GM20431 (cell line): ENCODE results near the gene SLC39A7.

Experiments
- in situ Hi-C: fragments of 300-500 bp; cut with MseI, MboI; formaldehyde crosslinking; loops from one replicate; pipeline ENCODE4 v1.15.0; 2020; ENCODE audit warnings: low sequenced_read_pairs; ENCODE audit not compliant: unreplicated experiment

The SLC39A7 gene

GRCh38 chr6:33200219-33201146 lies at the start of gene SLC39A7, which contains the start of gene RXRB:
Gene SLC39A7 (plus strand): TSS chr6:33200867. CDS start chr6:33201246, 379 bp downstream.
Gene RXRB (minus strand): TSS chr6:33200665. CDS start chr6:33200476, 189 bp downstream.
- in situ Hi-C loops = no loop called here

DNA sequence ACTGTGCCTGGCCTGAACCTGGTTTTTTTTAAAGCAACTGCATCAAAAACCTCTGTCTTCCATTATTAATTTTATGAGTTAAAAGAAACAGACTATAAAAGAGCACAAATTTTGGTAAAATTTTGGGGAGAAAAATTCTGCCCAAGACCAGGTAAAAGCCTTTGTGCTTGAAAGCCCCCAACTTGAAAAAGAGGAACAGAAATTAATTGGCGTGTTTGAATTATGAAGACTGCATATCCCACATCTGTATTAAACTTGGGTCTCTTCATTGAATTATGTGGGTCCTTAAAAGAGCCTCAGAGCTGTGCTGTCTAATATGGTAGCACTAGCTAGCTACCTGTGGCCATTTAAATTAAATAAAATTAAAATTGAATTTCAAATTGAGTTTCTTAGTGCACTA lies 49.6 kb upstream of the SLC39A7 start:
- in situ Hi-C loops = no loop called here

GRCh38 chr6:33154349-33154748 lies 46.3 kb upstream of the SLC39A7 start:
- in situ Hi-C loops = no loop called here

DNA sequence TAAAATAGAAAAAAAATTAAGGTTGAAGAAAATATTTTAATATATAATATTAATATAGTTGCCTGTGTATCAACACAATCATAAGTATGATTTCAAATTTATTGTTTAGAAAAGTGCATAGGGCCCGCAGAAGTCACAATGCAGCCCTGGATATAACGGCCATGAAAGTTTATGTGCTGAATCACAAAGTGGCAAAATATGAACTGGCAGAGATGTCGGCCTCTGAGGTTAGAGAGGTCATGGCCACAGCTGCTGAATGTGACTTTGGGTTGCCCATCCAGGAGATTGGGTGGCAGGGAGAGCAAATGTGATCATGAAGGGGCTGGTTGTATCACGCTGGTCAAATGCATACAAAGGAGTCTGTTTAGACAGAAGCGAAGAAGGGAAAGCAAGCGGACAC lies 44.1 kb upstream of the SLC39A7 start:
- in situ Hi-C loops = no loop called here

- in situ Hi-C loops = no loop called here
Observed at GRCh38 chr6:33156964-33157363, 43.7 kb upstream of the SLC39A7 start.

GRCh38 chr6:33160096-33160495 lies 40.6 kb upstream of the SLC39A7 start:
- in situ Hi-C loops = loop anchor here (10.0 kb wide), 1 partner anchor 85 kb away; no protein-coding TSS in a partner anchor

DNA sequence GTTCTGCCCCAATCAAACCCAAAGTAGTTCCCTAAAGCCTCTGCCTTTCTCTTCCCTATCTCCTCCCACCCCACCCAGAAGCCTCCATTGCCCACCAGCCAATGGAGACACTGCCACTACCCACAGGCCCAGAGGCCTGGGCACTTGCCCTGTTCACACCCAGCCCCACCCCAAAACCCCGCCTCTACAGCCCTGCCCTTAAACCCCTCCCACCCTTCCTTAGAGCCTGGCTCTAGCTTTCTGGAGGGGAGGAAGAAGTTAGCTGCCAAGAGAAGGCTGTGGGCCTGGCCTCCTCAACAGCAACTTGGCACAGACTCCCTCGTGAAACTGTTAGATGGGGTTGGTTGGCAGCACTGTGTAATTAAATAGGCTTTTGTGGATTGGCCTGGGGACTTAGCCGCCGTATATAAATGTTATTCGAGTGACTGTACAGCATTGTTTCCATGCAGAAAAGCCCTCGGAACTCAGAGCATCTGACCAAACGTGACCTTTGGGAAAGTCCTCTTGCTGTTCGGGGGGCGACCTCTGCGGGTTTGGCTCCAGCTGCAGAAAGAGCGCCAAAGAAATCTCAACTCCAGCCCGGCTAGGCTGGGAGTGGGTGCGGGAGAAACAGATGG lies 39.8 kb upstream of the SLC39A7 start:
- in situ Hi-C loops = loop anchor here (10.0 kb wide), 1 partner anchor 84 kb away; no protein-coding TSS in a partner anchor

DNA sequence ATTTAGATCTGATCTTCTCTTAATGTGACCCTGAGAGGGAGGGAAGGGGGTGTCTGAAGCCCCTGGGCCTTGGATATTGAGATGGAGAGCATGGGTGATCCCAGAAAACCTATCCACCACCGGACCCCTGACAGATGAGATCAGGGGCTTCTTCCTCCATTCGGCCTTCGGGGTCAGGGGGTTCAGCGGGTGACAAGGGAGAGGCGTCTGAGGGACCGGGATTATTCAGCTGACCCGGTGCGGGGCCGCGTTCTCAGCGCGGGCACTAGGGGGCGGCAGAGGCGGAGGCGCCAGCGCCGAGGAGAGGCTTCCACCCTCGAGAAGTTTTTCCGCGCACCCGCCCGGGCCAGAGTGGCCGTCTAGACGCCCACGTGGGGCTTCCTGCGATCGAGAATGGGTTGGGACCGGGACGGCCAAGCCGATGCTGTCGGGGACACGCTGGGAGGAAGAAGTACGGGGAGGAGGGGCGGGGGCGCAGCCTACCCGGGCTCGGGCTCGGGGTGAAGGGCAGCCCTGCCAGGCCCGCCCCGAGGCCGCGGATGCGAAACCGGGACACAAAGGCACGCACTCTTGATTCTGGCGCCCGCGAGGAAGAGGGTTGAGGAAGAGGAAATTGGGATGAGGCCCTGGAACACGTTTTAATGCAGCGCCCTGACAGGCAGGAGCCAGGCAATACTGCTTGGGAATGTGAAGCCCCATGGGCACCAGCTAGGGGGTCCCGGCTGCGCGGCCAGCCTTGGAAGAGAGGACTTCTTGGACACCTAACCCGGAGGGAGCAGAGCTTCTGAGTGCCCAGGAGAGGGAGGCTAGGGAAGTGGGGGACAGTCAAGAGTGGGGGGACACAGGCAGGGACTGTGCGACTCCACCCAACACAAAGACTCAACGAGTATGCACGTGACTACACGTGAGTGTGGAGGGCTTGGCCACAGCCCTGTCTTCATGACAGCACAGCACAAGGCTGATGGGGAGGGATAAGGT lies 39.0 kb upstream of the SLC39A7 start:
- in situ Hi-C loops = loop anchor here (10.0 kb wide), 1 partner anchor 83 kb away; no protein-coding TSS in a partner anchor

GRCh38 chr6:33163540-33163939 lies 37.1 kb upstream of the SLC39A7 start:
- in situ Hi-C loops = loop anchor here (10.0 kb wide), 1 partner anchor 81 kb away; no protein-coding TSS in a partner anchor

GRCh38 chr6:33164176-33164575 lies 36.5 kb upstream of the SLC39A7 start:
- in situ Hi-C loops = loop anchor here (10.0 kb wide), 1 partner anchor 81 kb away; no protein-coding TSS in a partner anchor

DNA sequence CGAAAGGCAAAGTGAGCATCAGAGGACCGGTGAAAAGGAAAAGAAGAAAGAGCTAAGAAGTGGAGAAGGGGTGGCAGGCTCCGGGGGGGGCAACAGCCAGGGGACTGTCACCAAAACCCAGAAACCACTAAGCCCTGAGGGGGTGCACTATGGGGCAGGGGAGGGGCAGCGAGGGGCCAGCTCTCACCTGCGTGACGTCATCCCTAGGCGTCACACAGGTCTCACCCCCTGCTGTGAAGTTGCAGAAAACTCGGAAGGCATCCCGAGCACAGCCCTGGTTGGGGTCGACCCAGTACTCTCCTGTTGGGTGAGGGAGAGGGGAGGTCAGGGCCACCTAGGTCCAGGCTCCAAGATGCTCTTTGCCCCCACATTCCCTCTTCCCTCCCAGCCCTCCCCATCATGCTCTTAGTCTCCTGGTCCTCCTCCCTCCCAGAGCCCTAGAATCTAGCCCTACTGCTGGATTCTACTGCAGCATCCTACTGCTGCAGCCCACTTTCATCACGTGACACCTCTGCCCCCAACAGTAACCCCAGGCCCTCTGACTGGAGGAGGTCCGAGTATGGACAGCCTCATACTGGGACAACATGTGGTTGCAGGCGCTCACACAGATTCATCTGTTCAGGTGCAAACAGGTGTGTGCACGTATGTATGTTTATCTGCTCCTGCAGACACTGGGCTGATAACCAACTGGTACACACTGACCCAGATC lies 35.8 kb upstream of the SLC39A7 start:
- in situ Hi-C loops = loop anchor here (10.0 kb wide), 1 partner anchor 80 kb away; no protein-coding TSS in a partner anchor

- in situ Hi-C loops = loop anchor here (10.0 kb wide), 1 partner anchor 79 kb away; no protein-coding TSS in a partner anchor
Observed at GRCh38 chr6:33165581-33166258, 34.9 kb upstream of the SLC39A7 start.

- in situ Hi-C loops = loop anchor here (10.0 kb wide), 1 partner anchor 78 kb away; no protein-coding TSS in a partner anchor
Observed at GRCh38 chr6:33166363-33166762, 34.3 kb upstream of the SLC39A7 start.

DNA sequence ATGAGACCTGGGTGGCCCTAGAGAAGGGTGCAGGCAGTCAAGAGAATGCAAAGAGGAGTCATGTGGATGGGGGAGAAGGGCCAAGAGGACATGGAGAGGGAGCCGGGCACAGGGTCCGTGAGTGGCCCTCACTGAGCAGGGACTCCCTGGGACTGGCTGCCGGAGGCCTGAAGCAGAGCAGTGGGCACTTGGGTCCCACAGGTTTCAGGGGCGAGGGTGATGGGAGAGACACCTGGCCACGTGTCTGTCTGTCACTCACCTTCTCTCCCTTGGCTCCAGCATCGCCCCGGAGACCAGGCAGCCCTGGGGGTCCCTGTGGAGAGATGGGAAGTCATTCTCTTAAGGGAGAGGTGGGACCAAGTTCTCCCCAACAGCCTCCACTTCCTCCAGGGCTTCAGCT lies 33.9 kb upstream of the SLC39A7 start:
- in situ Hi-C loops = loop anchor here (10.0 kb wide), 1 partner anchor 78 kb away; no protein-coding TSS in a partner anchor

DNA sequence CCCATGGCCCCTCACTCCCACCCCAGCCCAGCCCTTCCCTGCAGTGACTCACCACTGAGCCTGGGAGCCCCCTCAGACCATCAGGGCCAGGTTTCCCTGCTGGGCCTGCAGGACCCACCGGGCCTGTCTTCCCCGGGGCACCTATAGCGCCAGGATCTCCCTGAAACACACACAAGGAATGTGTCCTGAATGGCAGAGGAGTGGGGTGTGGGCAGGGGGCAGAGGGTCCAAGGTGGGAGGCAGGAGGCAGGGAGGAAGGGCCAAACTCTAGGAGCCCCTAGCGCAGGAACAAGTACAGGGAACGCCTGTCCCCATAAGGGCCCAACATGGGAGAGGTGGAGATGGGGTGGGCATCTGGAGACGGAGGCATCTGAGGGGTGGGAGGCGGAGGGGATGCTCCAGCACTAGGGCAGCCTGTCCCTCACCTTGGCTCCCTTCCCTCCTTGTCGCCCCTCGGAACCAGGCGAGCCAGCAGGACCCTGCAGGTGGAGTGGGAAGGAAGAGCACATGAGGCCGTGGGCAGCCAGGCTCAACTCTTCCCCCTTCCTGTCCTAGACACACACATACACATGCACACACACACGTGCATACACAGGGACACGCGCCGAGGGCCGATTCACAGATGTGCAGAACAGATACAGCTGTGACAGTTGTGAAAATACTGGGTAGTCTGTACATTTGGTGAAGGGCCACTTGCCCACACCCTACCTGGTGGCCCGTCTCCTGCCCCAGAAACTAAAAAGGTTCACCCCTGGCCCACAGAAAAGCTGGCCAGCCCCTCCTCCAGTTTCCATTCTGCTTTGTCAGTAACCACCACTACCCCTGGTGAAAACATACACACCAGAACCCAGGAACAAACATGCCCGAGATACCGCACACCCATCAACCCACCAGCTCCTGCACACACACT lies 33.0 kb upstream of the SLC39A7 start:
- in situ Hi-C loops = loop anchor here (10.0 kb wide), 1 partner anchor 77 kb away; no protein-coding TSS in a partner anchor

DNA sequence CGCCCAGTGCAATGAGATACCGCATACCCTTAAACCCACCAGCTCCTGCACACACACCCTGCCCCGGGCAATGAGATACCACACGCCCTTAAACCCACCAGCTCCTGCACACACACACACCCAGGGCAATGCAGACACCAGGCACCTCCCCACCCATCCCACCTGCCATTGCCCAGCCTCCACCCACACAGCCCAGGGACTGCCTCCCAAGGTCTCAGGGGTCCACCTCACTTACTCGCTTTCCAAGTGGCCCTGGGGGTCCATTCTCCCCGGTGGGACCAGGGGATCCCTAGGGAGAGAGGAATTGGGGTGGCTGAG lies 32.4 kb upstream of the SLC39A7 start:
- in situ Hi-C loops = loop anchor here (10.0 kb wide), 1 partner anchor 77 kb away; no protein-coding TSS in a partner anchor

DNA sequence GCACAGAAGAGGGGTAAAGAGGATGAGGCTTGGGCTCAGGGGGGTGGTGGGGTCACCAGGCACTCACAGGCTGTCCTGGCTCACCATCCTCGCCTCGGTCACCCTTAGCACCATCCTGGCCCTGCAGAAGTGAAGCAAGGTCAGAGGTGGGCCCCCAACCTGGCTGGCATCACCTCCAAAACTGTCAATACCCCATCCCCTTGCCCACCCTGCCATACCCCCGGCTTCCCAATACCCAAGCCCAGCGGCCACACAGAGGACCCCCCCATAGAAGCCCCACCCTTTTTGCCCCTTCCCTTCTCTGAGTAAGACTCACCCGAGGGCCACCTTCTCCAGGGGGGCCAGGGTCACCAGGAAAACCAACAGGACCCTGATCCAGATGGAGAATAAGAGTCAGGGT lies 32.0 kb upstream of the SLC39A7 start:
- in situ Hi-C loops = loop anchor here (10.0 kb wide), 1 partner anchor 76 kb away; no protein-coding TSS in a partner anchor
